Tibial nerve (tissue), 4 donors: Measurements from ENCODE around the gene RELA. TPM values are rescaled to one million over a fixed set of nuclear protein-coding genes. Genes with fewer than 3 reads are reported as not detected.

ENCODE experiments used
- DNase-seq, 2 donors: peaks; one replicate each; pipeline ENCODE4 v3.0.0-alpha.2; 2019; ENCODE audit warnings: low spot score in 2 of 2
- H3K27ac ChIP-seq, 4 donors: fragments of 200-600 bp; sonication (generic) in 3 of 4; one replicate each; pipeline ENCODE4 v1.5.1; 2017 to 2019; ENCODE audit warnings: mild to moderate bottlenecking in 1 of 4
- H3K27me3 ChIP-seq, 2 donors: fragments of 200-600 bp; sonication (generic) in 1 of 2; one replicate each; pipeline versions ENCODE4 v1.5.1 to v1.6.0; 2017 to 2019
- H3K36me3 ChIP-seq, 3 donors: fragments of 200-600 bp; sonication (generic); one replicate each; pipeline ENCODE4 v1.5.1; 2018 to 2019
- H3K4me1 ChIP-seq, 4 donors: fragments of 200-600 bp; sonication (generic) in 3 of 4; one replicate each; pipeline ENCODE4 v1.5.1; 2017 to 2019
- H3K4me3 ChIP-seq, 4 donors: fragments of 200-600 bp; sonication (generic) in 3 of 4; one replicate each; pipeline ENCODE4 v1.5.1; 2017 to 2019; ENCODE audit warnings: mild to moderate bottlenecking in 1 of 4, moderate library complexity in 1 of 4
- H3K9me3 ChIP-seq, 4 donors: fragments of 200-600 bp; sonication (generic) in 3 of 4; one replicate each; pipeline ENCODE4 v1.5.1; 2017 to 2019
- EP300 ChIP-seq, 2 donors: sonication (generic); formaldehyde crosslinking; IDR thresholded peaks; one replicate each; pipeline ENCODE4 v1.6.1; 2017; ENCODE audit warnings: antibody characterized with exemption in 2 of 2, mild to moderate bottlenecking in 1 of 2
- POLR2A ChIP-seq, 2 donors: fragments of 450-650 bp; IDR thresholded peaks; one replicate each; pipeline ENCODE4 v1.6.1; 2017; ENCODE audit warnings: antibody characterized with exemption in 2 of 2, mild to moderate bottlenecking in 2 of 2, moderate library complexity in 2 of 2
- WGBS, 2 donors: methylation state at CpG; one replicate each; pipeline ENCODE4 v1.1.5; 2018; 5-methylcytosine and 5-hydroxymethylcytosine counted together
- total RNA-seq, 4 donors: library from RNA; depleted of rRNA; stranded (reverse); fragments of >200 nt; gene quantifications; one replicate each; pipeline ENCODE4 v1.1.0, GENCODE V29; 2016
- TF ChIP-seq, protein P1 (sequence below), 5 experiments: fragments of 200-600 bp in 3 of 5; fragments of 450-650 bp in 2 of 5; sonication (generic) in 3 of 5; IDR thresholded peaks; one replicate each; pipeline ENCODE4 v1.5.1; 2016 to 2019; ENCODE audit warnings: antibody characterized with exemption in 5 of 5, mild to moderate bottlenecking in 3 of 5, moderate library complexity in 2 of 5

The RELA gene
- total RNA-seq, 4 donors from 2014 or later = 44.6 to 70.8 (median 51.7) TPM

DNA sequence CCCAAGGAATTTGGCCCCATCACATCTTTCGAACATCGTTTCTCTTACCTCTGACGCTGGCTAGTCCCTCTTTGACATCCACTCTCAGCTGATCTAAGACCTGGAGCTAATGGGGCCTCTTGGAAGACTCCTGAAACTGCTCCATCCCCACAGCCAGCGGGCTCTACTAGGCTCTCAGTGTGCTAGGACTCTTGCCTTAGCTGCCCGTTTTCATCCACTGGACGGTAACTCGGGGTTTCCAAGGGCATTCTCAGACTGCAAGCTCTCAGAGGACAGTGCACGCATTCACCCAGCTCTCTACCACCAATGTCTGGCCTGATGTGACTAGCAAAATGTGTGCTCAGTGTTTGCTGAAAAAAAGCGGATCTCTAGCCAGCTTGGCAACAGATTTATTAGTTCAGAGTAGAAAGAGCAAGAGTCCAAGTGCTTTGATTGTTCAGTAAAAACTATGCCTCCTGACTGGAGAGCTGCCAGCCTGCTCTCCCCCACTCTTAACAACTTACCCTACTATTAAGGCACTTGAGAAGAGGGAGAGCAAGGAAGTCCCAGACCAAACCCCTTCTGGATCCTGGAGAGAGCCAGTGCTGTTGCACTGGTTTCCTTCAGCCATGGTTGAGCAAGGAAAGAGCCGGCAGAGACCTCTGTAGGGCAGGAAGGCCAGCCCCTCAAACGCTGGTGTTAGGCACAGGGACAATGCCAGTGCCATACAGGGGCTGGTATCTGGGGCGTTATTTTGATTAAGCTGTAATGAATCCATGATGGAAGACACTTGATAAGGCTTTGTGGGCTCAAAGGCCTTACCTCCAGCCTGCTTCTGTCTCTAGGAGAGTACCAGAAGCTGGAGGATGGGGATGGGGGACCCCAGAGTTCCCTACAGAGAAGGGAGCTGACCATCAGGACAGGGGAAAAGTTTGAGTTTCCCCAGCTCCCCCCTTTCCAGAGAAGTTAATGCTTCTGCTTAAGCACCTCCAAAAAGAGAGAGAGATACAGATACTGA is 9.2 kb downstream of the RELA start:
- no peak for DNase-seq
- H3K27ac ChIP-seq = peak overlapping the region; percentile 91 to 93 (median 92)
- TF ChIP-seq EP300 (IDR thresholded peaks at IDR 0.05) (no peak), POLR2A (IDR thresholded peaks at IDR 0.05) (no peak)
- TF ChIP-seq, protein P1, sequence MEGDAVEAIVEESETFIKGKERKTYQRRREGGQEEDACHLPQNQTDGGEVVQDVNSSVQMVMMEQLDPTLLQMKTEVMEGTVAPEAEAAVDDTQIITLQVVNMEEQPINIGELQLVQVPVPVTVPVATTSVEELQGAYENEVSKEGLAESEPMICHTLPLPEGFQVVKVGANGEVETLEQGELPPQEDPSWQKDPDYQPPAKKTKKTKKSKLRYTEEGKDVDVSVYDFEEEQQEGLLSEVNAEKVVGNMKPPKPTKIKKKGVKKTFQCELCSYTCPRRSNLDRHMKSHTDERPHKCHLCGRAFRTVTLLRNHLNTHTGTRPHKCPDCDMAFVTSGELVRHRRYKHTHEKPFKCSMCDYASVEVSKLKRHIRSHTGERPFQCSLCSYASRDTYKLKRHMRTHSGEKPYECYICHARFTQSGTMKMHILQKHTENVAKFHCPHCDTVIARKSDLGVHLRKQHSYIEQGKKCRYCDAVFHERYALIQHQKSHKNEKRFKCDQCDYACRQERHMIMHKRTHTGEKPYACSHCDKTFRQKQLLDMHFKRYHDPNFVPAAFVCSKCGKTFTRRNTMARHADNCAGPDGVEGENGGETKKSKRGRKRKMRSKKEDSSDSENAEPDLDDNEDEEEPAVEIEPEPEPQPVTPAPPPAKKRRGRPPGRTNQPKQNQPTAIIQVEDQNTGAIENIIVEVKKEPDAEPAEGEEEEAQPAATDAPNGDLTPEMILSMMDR (IDR thresholded peaks at IDR 0.05) = no peak
- peaks cover 0 to 59% (median 32%) of the 10 kb centered on the region in 4 donors for H3K4me1 ChIP-seq
- 33 to 34% methylated on average over 12 of the region's 12 CpGs for WGBS, 2 donors
- no peaks in the 10 kb centered on the region for H3K9me3 ChIP-seq
- no peaks in the 10 kb centered on the region for H3K27me3 ChIP-seq
- H3K4me3 ChIP-seq = peak overlapping the region; percentile 41 to 67 (median 54)
- peaks cover 0 to 78% (median 42%) of the 10 kb centered on the region in 3 donors for H3K36me3 ChIP-seq

DNA sequence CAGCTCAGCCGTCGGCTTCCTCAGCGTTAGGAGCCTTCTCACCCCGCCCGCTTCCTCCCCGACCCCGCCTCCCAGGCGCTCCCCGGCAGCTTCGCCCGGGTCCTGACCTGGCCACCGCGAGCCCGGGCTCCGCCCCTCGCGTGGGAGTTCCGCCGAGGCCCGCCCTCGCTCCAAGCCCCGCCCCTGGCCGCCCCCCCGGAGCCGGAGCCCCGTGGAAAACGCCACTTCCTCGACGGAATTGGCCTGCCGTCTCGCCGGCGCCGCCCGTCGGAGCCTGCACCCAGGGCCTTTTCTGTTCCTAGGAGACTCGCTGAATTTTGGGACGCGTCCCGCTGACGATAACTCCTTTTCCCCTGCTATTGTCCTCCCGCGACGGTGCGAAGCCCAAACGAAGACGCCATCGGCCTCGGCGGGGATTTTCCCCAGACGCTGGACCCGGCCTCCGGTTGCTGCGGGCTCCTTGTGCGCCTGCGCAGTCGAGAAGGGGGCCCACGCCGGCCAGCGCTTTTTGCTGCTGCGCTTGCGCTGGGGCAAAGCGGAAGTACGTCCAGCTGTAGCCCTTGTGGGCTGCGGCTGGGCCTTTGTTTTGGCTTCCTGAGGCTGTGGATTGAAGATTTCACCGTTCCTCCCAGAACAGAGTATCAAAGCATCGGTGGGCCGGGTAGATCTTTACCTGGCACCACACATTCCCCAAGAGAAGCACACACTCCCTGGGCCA is 10.0 kb downstream of the RELA start:
- no peaks in the 10 kb centered on the region for H3K9me3 ChIP-seq
- peak; percentile 50 to 76 for TF ChIP-seq POLR2A (IDR thresholded peaks at IDR 0.05)
- TF ChIP-seq, protein P1 (IDR thresholded peaks at IDR 0.05) = peak in 2 of 5 experiments; percentile 53 to 66
- TF ChIP-seq EP300 (IDR thresholded peaks at IDR 0.05) = peak; percentile 92 to 95
- no peaks in the 10 kb centered on the region for H3K27me3 ChIP-seq
- H3K4me1 ChIP-seq = peaks cover 0 to 59% (median 32%) of the 10 kb centered on the region in 4 donors
- H3K36me3 ChIP-seq = peaks cover 0 to 78% (median 34%) of the 10 kb centered on the region in 3 donors
- peak overlapping the region; percentile 41 to 67 (median 54) for H3K4me3 ChIP-seq
- 0% methylated on average over 40 to 47 of the region's 68 CpGs for WGBS, 2 donors
- peak overlapping the region; percentile 91 to 93 (median 92) for H3K27ac ChIP-seq
- DNase-seq = peak; percentile 85 to 87

DNA sequence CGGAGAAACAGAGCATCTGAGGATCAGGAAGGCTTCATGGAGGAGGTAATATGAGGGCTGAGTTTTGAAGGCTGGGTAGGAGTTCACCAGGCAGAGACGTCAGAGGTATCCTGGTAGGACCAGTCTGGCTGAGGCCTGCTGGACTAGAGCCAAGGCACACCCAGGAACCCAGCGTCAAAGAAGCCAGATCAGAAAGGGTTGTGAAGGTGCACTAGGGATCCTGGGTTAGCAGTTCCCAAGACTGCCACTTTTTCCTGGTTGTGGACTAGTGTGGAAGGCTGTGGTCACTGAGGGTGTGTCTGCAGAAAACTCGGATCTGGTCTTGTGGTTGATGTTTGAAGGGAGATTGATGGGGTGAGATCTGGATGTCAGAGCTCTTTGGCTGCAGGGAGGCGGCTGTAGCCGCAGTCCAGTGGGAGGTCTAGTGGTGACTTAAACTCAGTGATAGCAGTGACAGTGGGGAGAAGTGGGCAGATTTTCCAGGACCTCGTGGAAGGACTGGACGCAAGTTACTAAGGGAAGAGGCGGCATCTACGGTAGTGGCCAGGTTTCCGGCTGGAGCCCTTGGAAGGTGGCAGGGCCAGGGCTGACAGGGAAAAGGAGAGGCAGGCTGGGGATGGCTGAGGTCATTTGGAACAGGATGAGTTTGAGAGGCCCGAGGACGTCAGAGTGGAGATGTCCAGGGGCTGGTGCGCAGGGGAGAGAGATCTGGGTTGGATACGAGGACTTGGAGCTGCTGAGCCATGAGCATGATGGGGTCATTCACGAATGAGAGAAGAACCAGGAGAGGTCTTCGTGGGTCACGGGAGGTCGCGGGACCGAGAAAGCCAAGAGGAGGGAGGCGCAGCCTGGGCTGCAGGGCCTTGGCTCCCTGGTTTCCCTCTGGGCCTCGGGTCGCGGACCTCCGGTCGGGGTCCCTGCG is 10.9 kb downstream of the RELA start:
- DNase-seq = no peak
- Histone ChIP-seq H3K27ac (peak overlapping the region; percentile 91 to 93 (median 92)), H3K9me3 (no peaks in the 10 kb centered on the region), H3K4me1 (peaks cover 0 to 65% (median 34%) of the 10 kb centered on the region in 4 donors), H3K36me3 (peaks cover 0 to 78% (median 25%) of the 10 kb centered on the region in 3 donors), H3K27me3 (no peaks in the 10 kb centered on the region), H3K4me3 (peak overlapping the region; percentile 41 to 67 (median 54))
- TF ChIP-seq POLR2A (IDR thresholded peaks at IDR 0.05) (no peak), EP300 (IDR thresholded peaks at IDR 0.05) (no peak)
- TF ChIP-seq, protein P1 (IDR thresholded peaks at IDR 0.05) = no peak
- WGBS, 2 donors = 12 to 13% methylated on average over 25 to 28 of the region's 28 CpGs

DNA sequence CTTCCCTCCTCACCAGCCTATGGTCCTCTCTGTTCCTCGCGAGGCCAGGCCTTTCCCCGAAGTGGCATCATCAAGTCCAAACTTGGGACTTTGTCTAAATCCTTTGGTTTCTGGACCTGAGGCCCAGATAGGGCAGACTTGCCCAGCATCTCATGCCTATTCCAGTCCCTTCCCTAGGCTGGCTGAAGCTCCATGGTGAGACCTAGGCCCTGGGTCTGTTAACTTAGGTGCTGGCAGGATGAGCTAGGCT is 11.5 kb downstream of the RELA start:
- H3K27me3 ChIP-seq = no peaks in the 10 kb centered on the region
- peak overlapping the region; percentile 91 to 93 (median 92) for H3K27ac ChIP-seq
- H3K36me3 ChIP-seq = peaks cover 0 to 78% (median 19%) of the 10 kb centered on the region in 3 donors
- 86 to 96% methylated on average over 3 of the region's 3 CpGs for WGBS, 2 donors
- TF ChIP-seq POLR2A (IDR thresholded peaks at IDR 0.05) (no peak), EP300 (IDR thresholded peaks at IDR 0.05) (no peak)
- H3K9me3 ChIP-seq = no peaks in the 10 kb centered on the region
- no peak overlapping the region for H3K4me3 ChIP-seq
- no peak for DNase-seq
- H3K4me1 ChIP-seq = peaks cover 0 to 67% (median 35%) of the 10 kb centered on the region in 4 donors
